SK-N-SH (cell line): ENCODE measurements around the gene TICRR. TPM values are rescaled to one million over a fixed set of nuclear protein-coding genes. Genes with fewer than 3 reads are reported as not detected.

Experiments used
- CTCF ChIA-PET: fragments of 300-600, 350-600 bp; formaldehyde crosslinking; extraction: SDS; loops from one replicate; lab custom pipeline; 2021; lab: Yijun Ruan, JAX
- POLR2A ChIA-PET: fragments of 350-600 bp; sonication (Branson Sonifier 250); formaldehyde crosslinking; extraction: SDS; loops from one replicate; lab custom pipeline; 2020; ENCODE audit warnings: antibody characterized with exemption, inconsistent platforms; lab: Yijun Ruan, JAX
- DNase-seq: peaks from one replicate; pipeline ENCODE4 v3.0.0; 2012
- H2AFZ ChIP-seq: fragments of 200-600 bp; sonication (generic); 2 replicates; pipeline ENCODE4 v1.8.1; 2016; ENCODE audit warnings: antibody characterized with exemption, mild to moderate bottlenecking, low read depth
- H3F3A ChIP-seq: fragments of 200-600 bp; sonication (generic); replicated peaks from 2 replicates; pipeline ENCODE3; 2016; ENCODE audit warnings: antibody characterized with exemption, mild to moderate bottlenecking; ENCODE audit not compliant: insufficient read depth
- H3K27ac ChIP-seq, 2 experiments: fragments of 200-500 bp in 1 of 2; fragments of 200-600 bp in 1 of 2; sonication (Bioruptor generic) in 1 of 2; sonication (generic), shearing (Covaris generic) in 1 of 2; 2 replicates each; pipeline versions ENCODE4 v1.5.1 to v1.6.1; 2014 to 2016; ENCODE audit warnings: low read depth in 2 of 2, inconsistent platforms in 1 of 2, low read length in 1 of 2, mild to moderate bottlenecking in 1 of 2, mixed read lengths in 1 of 2
- H3K27me3 ChIP-seq: fragments of 200-600 bp; sonication (generic), shearing (Covaris generic); 2 replicates; pipeline ENCODE4 v1.6.1; 2016; ENCODE audit warnings: mixed run types; ENCODE audit not compliant: insufficient read depth
- H3K36me3 ChIP-seq, 2 experiments: fragments of 200-500 bp in 1 of 2; fragments of 200-600 bp in 1 of 2; sonication (Bioruptor generic) in 1 of 2; sonication (generic) in 1 of 2; replicated peaks in 1 of 2; 2 replicates each; pipeline versions ENCODE3 to v1.5.1; 2014 to 2016; ENCODE audit warnings: low read length in 1 of 2, mild to moderate bottlenecking in 1 of 2; ENCODE audit not compliant: insufficient read depth in 2 of 2, control insufficient read depth in 1 of 2
- H3K4me1 ChIP-seq, 2 experiments: fragments of 200-500 bp in 1 of 2; fragments of 200-600 bp in 1 of 2; sonication (Bioruptor generic) in 1 of 2; sonication (generic), shearing (Covaris generic) in 1 of 2; 2 replicates each; pipeline versions ENCODE4 v1.5.1 to v1.6.1; 2014 to 2016; ENCODE audit warnings: low read depth in 1 of 2, low read length in 1 of 2, mixed run types in 1 of 2; ENCODE audit not compliant: insufficient read depth in 2 of 2, control insufficient read depth in 1 of 2
- H3K4me2 ChIP-seq: fragments of 200-600 bp; sonication (generic), shearing (Covaris generic); 2 replicates; pipeline ENCODE4 v1.6.1; 2017; ENCODE audit warnings: mixed run types
- H3K4me3 ChIP-seq, 2 experiments: fragments of 200-500 bp in 1 of 2; fragments of 200-600 bp in 1 of 2; sonication (Bioruptor generic) in 1 of 2; sonication (generic), shearing (Covaris generic) in 1 of 2; 2 replicates each; pipeline versions ENCODE4 v1.5.1 to v1.8.1; 2014 to 2016; ENCODE audit warnings: low read depth in 2 of 2, inconsistent platforms in 1 of 2, low read length in 1 of 2, mild to moderate bottlenecking in 1 of 2, mixed read lengths in 1 of 2, moderate library complexity in 1 of 2
- H3K79me2 ChIP-seq: fragments of 200-600 bp; sonication (generic); 2 replicates; pipeline ENCODE4 v1.8.1; 2017; ENCODE audit warnings: mild to moderate bottlenecking; ENCODE audit not compliant: insufficient read depth
- H3K9ac ChIP-seq: fragments of 200-600 bp; sonication (generic); 2 replicates; pipeline ENCODE4 v1.6.1; 2017; ENCODE audit warnings: mixed run types
- H3K9me2 ChIP-seq: fragments of 200-600 bp; sonication (generic); 2 replicates; pipeline ENCODE4 v1.6.1; 2017; ENCODE audit warnings: mixed run types
- H3K9me3 ChIP-seq: fragments of 200-600 bp; sonication (generic); 2 replicates; pipeline ENCODE4 v1.6.1; 2017; ENCODE audit warnings: mixed run types, mild to moderate bottlenecking, moderate library complexity
- H4K20me1 ChIP-seq: fragments of 200-600 bp; sonication (generic); 2 replicates; pipeline ENCODE4 v1.6.1; 2017; ENCODE audit warnings: mild to moderate bottlenecking, mixed run types; ENCODE audit not compliant: insufficient read depth
- CHD2 ChIP-seq: fragments of 150-350 bp; IDR thresholded peaks from 2 replicates; pipeline ENCODE4 v1.6.1; 2018; ENCODE audit warnings: low read length; ENCODE audit not compliant: partially characterized antibody
- FOXJ3 ChIP-seq: sonication (generic); formaldehyde crosslinking; IDR thresholded peaks from 2 replicates; pipeline ENCODE4 v1.5.1; 2020; ENCODE audit warnings: mild to moderate bottlenecking, missing genetic modification reagents
- GATA2 ChIP-seq: sonication (generic); formaldehyde crosslinking; IDR thresholded peaks from 2 replicates; pipeline ENCODE4 v1.5.0; 2020; ENCODE audit warnings: mild to moderate bottlenecking, missing genetic modification reagents
- JUND ChIP-seq: IDR thresholded peaks from 2 replicates; pipeline ENCODE4 v1.4.0; 2012
- MEF2A ChIP-seq: IDR thresholded peaks from 2 replicates; pipeline ENCODE4 v1.4.0; 2012; ENCODE audit warnings: low read depth, borderline replicate concordance
- MXI1 ChIP-seq: IDR thresholded peaks from 2 replicates; pipeline ENCODE4 v1.6.1; 2012; ENCODE audit warnings: mild to moderate bottlenecking, low read depth, low read length, improper control_type of control experiment
- NFIC ChIP-seq: IDR thresholded peaks from 2 replicates; pipeline ENCODE4 v1.4.0; 2012; ENCODE audit warnings: borderline replicate concordance
- POLR2AphosphoS5 ChIP-seq: IDR thresholded peaks from 2 replicates; pipeline ENCODE4 v1.6.1; 2012; ENCODE audit warnings: low read depth, low read length
- RAD21 ChIP-seq: IDR thresholded peaks from 2 replicates; pipeline ENCODE4 v1.6.1; 2012; ENCODE audit warnings: mild to moderate bottlenecking, low read length
- RCOR1 ChIP-seq: fragments of 150-350 bp; IDR thresholded peaks from 2 replicates; pipeline ENCODE4 v1.6.1; 2017; ENCODE audit warnings: antibody characterized with exemption, low read length
- TAF1 ChIP-seq: IDR thresholded peaks from 2 replicates; pipeline ENCODE4 v1.6.1; 2012; ENCODE audit warnings: low read depth, mild to moderate bottlenecking, low read length, moderate library complexity, borderline replicate concordance
- YY1 ChIP-seq: IDR thresholded peaks from 2 replicates; pipeline ENCODE4 v1.4.0; 2012; ENCODE audit warnings: low read depth, mild to moderate bottlenecking
- WGBS: methylation state at CpG from one replicate; pipeline ENCODE4 v1.1.6; 2017; ENCODE audit warnings: low lambda C conversion rate; 5-methylcytosine and 5-hydroxymethylcytosine counted together
- polyA plus RNA-seq, 3 experiments: library from polyadenylated mRNA; depleted of rRNA; stranded (reverse); fragments of >200 nt; gene quantifications; 2 replicates each; pipeline ENCODE4 v1.2.3, GENCODE V29; 2012
- TF ChIP-seq, protein P1 (sequence below): IDR thresholded peaks from 2 replicates; pipeline ENCODE4; 2012
- TF ChIP-seq, protein P2 (sequence below): IDR thresholded peaks from 2 replicates; pipeline ENCODE4 v1.4.0; 2012; ENCODE audit warnings: low read depth, borderline replicate concordance
- TF ChIP-seq, protein P3 (sequence below): fragments of 150-350 bp; IDR thresholded peaks from 2 replicates; pipeline ENCODE4 v1.6.1; 2017; ENCODE audit warnings: antibody characterized with exemption, low read length, low read depth, borderline replicate concordance
- TF ChIP-seq, protein P4 (sequence below): IDR thresholded peaks from 2 replicates; pipeline ENCODE4 v1.6.1; 2012; ENCODE audit warnings: mild to moderate bottlenecking, low read depth, low read length, moderate library complexity
- TF ChIP-seq, protein P5 (sequence below): IDR thresholded peaks from 2 replicates; pipeline ENCODE4 v1.4.0; 2012; ENCODE audit warnings: low read depth, borderline replicate concordance
- TF ChIP-seq, protein P6 (sequence below): fragments of 200-600 bp; sonication (generic); IDR thresholded peaks from 2 replicates; pipeline ENCODE4 v1.6.1; 2017; ENCODE audit warnings: antibody characterized with exemption, mild to moderate bottlenecking, moderate library complexity
- TF ChIP-seq, protein P7 (sequence below): IDR thresholded peaks from 2 replicates; pipeline ENCODE4 v1.4.0; 2012; ENCODE audit warnings: low read depth

Gene TICRR
- polyA plus RNA-seq, 1 of the 3 experiments (the other 2 are of a cell fraction) = 3.2 TPM

DNA sequence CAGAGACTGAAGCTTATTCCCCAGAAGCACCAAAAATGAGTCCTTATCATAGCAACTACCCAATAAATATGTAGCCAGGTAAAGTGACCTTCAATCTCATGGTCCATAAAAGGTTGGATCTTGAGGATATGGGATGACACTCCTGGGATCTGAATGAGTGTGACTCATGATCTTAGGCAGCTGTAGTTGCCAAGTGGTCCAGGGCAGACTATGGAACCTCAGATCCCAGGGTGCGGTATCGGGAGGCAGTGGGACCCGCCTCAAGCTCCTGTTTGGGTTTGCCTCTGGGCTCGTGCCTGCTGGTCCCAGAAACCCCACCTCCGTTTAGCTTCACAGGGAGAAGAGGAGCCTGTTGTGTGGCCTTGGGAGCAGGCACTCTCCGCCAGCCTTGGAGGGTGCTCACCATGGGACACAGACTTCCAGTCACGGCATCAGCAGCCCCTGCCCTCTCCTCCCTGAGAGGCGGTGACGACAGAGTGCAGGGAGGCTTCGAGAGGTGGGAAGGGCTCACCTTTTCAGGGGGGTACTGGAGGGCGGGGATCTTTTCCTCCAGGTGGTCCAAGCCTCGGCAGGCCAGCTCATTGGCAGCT is 95.8 kb downstream of the TICRR start:
- DNase-seq = no peak
- Histone ChIP-seq H2AFZ (no peak overlapping the region), H3K4me3 (no peak overlapping the region), H3K9ac (no peak overlapping the region), H3K79me2 (no peaks in the 10 kb centered on the region), H3F3A (no peaks in the 10 kb centered on the region), H3K4me1 (peaks cover 0 to 23% of the 10 kb centered on the region in 2 experiments; a peak in 1 of 4 replicates), H3K4me2 (no peak overlapping the region), H3K9me2 (no peaks in the 10 kb centered on the region), H4K20me1 (no peaks in the 10 kb centered on the region), H3K9me3 (no peaks in the 10 kb centered on the region), H3K27ac (no peak overlapping the region), H3K27me3 (no peaks in the 10 kb centered on the region), H3K36me3 (no peaks in the 10 kb centered on the region)
- ChIA-PET POLR2A (no interaction called here), CTCF (interaction anchor here (0.8 to 5.4 kb wide), 4 partner anchors 14 to 23 kb away, joined by 4 to 36 read pairs (median 17); partner anchors contain the start of genes PEX11A and WDR93)
- TF ChIP-seq YY1 = no peak
- TF ChIP-seq, protein P1, sequence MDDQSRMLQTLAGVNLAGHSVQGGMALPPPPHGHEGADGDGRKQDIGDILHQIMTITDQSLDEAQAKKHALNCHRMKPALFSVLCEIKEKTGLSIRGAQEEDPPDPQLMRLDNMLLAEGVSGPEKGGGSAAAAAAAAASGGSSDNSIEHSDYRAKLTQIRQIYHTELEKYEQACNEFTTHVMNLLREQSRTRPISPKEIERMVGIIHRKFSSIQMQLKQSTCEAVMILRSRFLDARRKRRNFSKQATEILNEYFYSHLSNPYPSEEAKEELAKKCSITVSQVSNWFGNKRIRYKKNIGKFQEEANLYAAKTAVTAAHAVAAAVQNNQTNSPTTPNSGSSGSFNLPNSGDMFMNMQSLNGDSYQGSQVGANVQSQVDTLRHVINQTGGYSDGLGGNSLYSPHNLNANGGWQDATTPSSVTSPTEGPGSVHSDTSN = no peak
- TF ChIP-seq POLR2AphosphoS5 = no peak
- TF ChIP-seq JUND = no peak
- TF ChIP-seq CHD2 = no peak
- TF ChIP-seq, protein P2, sequence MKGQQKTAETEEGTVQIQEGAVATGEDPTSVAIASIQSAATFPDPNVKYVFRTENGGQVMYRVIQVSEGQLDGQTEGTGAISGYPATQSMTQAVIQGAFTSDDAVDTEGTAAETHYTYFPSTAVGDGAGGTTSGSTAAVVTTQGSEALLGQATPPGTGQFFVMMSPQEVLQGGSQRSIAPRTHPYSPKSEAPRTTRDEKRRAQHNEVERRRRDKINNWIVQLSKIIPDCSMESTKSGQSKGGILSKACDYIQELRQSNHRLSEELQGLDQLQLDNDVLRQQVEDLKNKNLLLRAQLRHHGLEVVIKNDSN = no peak
- TF ChIP-seq, protein P3, sequence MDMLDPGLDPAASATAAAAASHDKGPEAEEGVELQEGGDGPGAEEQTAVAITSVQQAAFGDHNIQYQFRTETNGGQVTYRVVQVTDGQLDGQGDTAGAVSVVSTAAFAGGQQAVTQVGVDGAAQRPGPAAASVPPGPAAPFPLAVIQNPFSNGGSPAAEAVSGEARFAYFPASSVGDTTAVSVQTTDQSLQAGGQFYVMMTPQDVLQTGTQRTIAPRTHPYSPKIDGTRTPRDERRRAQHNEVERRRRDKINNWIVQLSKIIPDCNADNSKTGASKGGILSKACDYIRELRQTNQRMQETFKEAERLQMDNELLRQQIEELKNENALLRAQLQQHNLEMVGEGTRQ = no peak
- no peak for TF ChIP-seq RCOR1
- no peak for TF ChIP-seq MXI1
- no peak for TF ChIP-seq GATA2 (CRISPR knock-in tag)
- TF ChIP-seq NFIC = no peak
- no peak for TF ChIP-seq FOXJ3
- TF ChIP-seq, protein P4, sequence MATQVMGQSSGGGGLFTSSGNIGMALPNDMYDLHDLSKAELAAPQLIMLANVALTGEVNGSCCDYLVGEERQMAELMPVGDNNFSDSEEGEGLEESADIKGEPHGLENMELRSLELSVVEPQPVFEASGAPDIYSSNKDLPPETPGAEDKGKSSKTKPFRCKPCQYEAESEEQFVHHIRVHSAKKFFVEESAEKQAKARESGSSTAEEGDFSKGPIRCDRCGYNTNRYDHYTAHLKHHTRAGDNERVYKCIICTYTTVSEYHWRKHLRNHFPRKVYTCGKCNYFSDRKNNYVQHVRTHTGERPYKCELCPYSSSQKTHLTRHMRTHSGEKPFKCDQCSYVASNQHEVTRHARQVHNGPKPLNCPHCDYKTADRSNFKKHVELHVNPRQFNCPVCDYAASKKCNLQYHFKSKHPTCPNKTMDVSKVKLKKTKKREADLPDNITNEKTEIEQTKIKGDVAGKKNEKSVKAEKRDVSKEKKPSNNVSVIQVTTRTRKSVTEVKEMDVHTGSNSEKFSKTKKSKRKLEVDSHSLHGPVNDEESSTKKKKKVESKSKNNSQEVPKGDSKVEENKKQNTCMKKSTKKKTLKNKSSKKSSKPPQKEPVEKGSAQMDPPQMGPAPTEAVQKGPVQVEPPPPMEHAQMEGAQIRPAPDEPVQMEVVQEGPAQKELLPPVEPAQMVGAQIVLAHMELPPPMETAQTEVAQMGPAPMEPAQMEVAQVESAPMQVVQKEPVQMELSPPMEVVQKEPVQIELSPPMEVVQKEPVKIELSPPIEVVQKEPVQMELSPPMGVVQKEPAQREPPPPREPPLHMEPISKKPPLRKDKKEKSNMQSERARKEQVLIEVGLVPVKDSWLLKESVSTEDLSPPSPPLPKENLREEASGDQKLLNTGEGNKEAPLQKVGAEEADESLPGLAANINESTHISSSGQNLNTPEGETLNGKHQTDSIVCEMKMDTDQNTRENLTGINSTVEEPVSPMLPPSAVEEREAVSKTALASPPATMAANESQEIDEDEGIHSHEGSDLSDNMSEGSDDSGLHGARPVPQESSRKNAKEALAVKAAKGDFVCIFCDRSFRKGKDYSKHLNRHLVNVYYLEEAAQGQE = no peak
- no peak for TF ChIP-seq MEF2A
- TF ChIP-seq RAD21 = no peak
- TF ChIP-seq, protein P5, sequence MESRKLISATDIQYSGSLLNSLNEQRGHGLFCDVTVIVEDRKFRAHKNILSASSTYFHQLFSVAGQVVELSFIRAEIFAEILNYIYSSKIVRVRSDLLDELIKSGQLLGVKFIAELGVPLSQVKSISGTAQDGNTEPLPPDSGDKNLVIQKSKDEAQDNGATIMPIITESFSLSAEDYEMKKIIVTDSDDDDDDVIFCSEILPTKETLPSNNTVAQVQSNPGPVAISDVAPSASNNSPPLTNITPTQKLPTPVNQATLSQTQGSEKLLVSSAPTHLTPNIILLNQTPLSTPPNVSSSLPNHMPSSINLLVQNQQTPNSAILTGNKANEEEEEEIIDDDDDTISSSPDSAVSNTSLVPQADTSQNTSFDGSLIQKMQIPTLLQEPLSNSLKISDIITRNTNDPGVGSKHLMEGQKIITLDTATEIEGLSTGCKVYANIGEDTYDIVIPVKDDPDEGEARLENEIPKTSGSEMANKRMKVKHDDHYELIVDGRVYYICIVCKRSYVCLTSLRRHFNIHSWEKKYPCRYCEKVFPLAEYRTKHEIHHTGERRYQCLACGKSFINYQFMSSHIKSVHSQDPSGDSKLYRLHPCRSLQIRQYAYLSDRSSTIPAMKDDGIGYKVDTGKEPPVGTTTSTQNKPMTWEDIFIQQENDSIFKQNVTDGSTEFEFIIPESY = no peak
- TF ChIP-seq, protein P6, sequence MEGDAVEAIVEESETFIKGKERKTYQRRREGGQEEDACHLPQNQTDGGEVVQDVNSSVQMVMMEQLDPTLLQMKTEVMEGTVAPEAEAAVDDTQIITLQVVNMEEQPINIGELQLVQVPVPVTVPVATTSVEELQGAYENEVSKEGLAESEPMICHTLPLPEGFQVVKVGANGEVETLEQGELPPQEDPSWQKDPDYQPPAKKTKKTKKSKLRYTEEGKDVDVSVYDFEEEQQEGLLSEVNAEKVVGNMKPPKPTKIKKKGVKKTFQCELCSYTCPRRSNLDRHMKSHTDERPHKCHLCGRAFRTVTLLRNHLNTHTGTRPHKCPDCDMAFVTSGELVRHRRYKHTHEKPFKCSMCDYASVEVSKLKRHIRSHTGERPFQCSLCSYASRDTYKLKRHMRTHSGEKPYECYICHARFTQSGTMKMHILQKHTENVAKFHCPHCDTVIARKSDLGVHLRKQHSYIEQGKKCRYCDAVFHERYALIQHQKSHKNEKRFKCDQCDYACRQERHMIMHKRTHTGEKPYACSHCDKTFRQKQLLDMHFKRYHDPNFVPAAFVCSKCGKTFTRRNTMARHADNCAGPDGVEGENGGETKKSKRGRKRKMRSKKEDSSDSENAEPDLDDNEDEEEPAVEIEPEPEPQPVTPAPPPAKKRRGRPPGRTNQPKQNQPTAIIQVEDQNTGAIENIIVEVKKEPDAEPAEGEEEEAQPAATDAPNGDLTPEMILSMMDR = no peak
- TF ChIP-seq, protein P7, sequence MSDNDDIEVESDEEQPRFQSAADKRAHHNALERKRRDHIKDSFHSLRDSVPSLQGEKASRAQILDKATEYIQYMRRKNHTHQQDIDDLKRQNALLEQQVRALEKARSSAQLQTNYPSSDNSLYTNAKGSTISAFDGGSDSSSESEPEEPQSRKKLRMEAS = no peak
- TF ChIP-seq TAF1 = no peak
- WGBS = 78% methylated on average over 7 of the region's 12 CpGs
